IPS DF 4.7 (cell line): Measurements from ENCODE around the gene LIPF.
A peak's percentile ranks its signal among the peaks of the same experiment; 100 is the strongest.
"Not testable (repeated sequence)": the region's sequence is repeated elsewhere in the genome, so short reads cannot be mapped to it uniquely, and the experiment has no call there.

ENCODE experiments used
- DNase-seq: peaks from one replicate; pipeline ENCODE4 v3.0.0-alpha.2; 2013; ENCODE audit warnings: low spot score; ENCODE audit errors: extremely low read depth

LIPF gene

DNA sequence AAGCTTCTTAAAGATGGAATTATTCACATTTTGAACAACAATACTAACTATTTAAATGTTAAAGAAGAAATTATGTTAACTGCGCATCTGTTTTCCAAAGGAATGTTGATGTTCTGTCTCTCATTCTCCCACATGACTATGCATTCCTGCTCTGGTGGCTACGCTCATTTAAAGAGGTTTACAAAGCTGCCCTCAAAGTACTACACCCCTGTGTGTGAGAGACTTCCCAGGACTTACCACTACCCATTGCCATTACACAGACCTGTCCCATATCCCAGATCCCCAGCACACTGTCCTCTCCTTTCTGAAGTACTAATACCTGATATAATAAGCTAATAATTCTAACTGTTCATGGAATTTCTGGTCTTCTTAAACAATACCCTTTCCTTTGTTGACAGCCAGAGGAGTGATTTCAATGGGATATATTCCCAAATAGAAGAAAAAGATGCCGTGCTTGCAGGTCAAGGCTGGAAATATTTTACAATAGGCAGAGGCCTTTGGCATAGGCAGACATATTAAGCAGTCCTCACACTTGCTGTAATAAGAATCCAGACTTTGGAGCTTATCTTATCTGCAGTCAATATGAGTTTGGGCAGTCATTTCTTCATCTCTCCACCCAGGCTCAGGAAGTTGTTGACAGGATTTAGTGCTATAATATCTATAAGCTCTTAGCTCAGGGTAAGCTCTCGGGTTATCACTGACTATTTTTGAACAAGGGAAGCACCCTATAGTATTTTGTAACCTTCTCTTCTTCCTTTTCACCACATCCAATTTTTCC, 12.2 kb downstream of the LIPF start:
- no peak for DNase-seq

DNA sequence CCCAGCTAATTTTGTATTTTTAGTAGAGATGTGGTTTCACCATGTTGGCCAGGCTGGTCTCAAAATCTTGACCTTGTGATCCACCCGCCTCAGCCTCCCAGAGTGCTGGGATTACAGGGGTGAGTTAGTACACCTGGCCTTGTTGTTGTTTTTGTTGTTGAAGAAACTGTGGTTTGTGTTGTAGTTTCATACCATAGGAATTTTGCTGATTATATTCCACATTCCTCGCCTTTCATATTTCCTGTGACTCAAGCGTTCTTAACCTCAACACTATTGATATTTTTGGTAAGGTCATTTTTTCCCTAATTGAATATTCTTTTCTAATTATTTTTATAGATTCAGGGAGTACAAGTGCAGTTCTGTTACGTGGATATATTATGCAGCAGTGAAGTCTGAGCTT, 16.7 kb downstream of the LIPF start:
- DNase-seq, result no peak

DNA sequence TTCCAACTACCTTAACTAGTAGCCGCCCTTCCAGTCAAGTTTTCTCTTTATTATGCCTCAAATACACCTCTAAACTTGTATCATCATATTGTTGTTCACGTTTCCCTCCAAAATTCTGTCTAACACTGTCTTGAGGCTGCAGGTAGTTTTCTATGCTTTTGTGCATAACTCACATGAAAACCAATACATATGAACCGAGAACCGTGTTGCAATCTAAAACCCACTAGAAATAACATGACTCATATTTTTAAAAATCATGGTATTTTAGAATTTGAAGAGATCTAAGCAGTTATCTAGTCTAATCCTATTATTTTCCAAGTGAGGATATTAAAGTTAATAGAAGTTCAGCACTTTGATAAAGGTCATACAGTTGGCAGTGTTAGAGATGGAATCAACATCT, 18.2 kb downstream of the LIPF start:
- no peak for DNase-seq

DNA sequence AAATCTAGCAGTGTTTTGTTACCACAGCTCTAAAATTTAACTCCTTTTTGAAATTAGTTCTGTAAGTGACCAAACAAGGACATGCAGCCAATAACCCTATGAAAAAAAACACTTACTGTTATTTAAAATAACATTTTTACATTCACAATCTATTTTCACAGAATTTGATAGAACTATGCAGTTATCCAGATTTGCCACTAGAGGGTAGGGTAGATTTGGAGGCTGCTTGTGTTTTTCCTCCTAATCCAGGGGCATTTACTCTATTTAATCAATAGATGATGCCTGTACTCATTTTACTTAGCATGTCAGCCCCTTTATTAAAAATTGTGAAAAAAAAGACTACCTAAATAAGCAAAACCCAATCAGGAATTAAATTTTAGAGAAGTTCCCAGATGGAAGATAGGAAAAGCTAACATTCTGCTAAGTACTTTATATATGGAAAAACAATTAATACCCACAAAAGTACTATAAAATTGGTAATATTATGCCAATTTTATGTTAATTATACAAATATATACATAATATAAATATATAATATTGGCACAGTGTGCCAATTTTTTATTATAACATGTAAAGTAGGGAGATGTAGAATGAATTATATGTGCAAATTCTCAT, 23.7 kb downstream of the LIPF start:
- no peak for DNase-seq

DNA sequence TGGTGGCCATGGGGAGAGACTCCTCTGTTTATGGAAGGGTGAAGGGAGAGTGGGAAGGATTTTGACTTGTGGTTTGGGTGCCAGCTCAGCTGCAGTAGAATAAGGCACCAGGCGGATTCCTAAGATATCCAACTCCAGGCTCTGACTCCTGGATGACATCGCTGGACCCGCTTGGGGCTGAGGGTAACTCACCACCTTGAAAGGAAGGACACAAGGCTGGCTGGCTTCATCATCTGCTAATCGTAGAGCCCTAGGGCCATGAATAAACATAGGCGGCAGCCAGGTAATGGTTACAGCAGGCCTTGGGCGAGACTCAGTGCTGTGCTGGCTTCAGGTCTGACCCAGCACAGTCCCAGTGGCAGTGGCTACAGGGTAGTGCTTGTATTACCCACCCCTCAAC, 25.1 kb downstream of the LIPF start:
- no peak for DNase-seq

DNA sequence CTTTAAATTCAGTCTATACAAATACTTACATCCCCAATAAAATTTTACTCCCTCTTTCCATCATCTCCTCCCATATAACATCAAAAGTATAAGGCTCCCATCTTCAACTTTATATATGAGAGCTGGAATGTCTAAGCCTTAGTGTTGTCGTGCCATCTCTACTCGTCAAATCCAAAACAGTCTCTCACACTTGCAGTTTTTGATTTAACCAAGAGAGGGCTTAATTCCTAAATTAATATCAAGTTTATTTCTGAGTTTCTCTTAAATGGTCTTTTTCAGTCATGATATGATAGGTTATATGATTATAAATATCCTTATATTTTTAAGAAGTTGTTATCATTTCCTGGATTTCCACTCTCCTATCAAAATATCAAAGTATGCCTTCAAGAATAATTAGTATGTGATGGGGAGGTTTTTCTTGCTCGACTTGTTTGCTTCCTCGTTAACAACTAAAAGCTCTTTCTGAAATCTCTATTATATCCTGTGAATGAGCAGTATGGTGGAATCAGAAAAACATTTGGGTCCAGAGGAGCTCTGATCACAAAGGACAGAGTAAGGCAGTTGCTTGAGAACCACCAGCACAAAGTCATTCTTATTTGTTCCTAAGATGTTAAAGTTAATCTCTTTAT, 29.3 kb downstream of the LIPF start:
- DNase-seq, result no peak

DNA sequence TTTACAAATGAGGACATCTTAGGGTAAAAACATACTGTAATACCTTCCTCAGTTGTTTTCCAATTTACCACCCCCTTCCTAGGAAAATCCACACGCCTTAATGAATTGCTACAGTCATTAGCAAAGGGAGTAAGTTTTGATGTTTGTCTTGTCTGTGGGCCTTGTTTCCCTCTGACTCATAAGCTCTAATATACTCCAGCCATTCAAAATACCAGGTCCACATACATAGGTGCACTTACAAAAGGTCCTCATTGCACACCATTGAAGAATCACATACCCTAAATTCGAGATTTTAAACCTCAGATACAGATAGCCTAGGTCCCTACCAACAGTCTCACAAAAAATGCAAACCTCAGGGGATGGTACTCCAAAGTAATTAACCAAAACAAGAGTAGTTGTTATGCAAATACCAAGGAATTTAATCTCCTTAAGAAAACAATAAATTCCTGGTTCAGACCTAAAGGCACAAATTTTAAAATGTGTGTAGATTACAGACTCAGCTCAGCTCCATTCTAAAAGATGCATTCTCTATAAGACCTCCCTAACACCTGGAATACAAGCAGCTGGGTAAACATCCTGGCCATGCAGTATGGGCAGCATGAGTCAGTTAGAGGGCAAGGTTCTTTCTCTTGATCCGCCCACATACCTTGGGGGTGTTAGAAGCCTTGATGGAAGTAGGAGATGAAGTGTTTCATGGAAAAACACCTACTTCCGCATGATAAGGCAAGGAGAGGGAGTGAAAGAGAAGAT, 38.8 kb downstream of the LIPF start:
- peak; percentile 82 for DNase-seq

DNA sequence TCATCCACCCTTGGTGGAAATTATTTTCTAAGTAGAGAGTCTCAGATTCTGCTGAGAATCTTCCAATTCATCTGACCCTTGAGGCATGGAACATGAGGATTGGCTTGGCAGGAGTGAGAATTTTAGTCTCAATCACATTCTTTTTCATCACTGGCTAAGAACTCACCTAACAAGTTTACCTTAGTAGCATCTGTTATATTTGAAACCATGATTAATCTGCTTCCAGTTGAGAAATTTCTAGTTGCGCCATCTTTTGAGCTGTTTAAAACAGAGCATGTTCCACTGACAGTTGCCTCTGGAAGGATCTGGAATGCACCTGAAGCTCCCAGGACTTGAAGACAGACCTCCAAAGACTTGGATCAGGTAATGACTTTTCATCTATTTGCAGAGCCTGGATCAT, 41.7 kb downstream of the LIPF start, which contains the start of gene LIPK:
LIPK (plus strand) TSS at position 292 of the 400 bp plus-strand sequence. CDS start 18,295 bp downstream, outside the sequence.
- no peak for DNase-seq

DNA sequence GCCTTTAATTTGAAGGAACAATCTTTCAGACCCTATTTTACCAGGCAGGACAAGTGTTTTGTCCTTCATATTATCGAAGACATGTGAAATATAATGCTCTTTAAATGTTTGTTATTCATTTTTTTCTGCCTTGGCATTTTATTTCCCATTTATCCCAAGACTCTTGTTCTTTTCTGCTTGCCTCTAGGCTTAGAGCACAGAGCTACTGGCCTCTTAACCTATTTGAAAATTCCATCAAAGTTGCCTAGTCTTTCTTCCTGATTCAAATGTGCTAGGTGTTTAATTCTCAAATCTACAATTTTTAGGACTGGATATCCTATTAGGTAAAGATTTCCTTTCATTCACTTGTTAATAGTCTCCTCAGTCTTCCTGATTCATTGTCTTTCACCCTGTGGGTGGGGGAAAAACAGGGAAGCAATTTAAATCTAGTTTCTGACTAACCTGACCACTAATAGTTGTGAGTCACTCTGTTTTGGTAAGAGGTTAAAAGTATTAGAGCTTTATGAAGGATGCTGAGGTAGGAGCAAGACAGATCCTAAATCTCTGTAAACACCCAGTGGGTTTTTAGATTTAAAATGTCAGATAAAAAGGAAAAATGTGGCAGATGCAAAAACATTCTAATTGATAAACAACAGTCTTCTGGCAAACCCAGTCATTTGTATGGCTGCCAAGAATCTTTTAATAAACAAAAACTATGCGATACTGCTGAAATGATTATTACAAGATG, 43.4 kb downstream of the LIPF start:
- DNase-seq, result no peak

DNA sequence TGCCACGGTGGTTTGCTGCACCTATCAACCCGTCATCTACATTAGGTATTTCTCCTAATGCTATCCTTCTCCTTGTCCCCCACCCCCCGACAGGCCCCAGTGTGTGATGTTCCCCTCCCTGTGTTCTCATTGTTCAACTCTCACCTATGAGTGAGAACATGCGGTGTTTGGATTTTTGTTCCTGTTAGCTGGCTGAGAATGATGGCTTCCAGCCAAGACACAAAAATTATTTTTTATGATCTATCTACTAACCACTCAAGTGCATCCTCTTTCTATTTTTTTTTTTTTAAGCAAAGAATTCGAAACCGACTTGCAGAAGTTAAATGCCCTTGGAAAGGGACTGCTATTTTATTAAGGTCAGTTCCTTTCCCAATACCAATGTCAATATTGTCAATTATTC, 45.1 kb downstream of the LIPF start:
- DNase-seq, result not testable (repeated sequence)

DNA sequence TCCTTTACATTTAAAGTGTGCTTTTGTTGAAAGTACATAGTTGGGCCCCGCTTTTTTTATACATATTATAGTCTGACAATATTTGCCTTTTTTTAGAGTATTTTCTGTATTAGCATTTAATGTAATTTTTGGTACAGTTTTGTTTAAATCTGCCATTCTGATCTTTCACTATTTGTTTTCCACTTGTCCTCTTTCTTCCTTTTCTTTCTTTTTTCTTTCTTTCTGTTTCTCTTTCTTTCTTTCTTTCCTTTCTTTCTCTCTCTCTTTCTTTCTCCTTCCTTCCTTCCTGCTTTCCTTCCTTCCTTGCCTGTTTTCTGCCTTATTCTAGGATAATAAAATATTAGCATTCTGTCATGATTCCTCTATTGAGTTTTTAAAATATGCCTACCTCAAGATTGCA, 51.3 kb downstream of the LIPF start:
- no peak for DNase-seq

DNA sequence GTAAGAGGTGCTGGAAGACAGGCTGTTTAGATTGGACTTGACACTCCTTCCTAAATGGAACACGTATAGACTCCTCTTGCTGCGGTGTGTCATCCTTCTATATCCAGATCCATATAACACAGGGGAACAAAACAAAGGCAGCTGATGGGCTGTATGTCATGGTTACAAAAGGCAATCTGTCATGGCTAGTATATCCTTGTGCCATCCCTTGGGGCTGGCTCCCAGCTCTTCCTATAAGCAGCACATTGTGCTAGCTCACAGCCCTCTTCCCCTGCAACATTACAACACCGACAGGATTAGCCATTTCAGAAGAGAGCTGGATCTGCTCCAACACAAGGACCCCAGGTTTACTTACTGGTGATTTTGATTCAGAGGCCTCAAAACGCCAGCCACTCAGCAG, 57.1 kb downstream of the LIPF start:
- DNase-seq, result no peak

DNA sequence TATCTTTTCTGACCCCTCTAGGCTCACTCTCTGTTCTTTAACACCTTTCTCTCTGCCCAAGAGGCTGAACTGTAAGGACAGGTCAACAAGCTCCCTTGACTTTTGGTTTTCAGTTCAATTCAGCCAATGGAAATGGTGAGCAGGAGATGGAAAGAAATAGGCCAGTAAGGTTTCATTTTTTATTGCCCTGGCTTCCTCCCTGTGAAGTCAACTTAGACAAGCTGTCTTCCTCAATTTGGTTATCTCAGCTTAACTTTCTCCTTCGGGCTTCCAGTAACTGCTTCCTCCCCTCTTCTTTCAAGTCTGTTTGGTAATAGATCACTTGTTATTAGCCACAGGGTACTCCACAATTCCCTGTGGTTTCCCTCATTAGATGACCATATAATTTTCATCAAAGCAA, 61.6 kb downstream of the LIPF start:
- DNase-seq, result no peak

DNA sequence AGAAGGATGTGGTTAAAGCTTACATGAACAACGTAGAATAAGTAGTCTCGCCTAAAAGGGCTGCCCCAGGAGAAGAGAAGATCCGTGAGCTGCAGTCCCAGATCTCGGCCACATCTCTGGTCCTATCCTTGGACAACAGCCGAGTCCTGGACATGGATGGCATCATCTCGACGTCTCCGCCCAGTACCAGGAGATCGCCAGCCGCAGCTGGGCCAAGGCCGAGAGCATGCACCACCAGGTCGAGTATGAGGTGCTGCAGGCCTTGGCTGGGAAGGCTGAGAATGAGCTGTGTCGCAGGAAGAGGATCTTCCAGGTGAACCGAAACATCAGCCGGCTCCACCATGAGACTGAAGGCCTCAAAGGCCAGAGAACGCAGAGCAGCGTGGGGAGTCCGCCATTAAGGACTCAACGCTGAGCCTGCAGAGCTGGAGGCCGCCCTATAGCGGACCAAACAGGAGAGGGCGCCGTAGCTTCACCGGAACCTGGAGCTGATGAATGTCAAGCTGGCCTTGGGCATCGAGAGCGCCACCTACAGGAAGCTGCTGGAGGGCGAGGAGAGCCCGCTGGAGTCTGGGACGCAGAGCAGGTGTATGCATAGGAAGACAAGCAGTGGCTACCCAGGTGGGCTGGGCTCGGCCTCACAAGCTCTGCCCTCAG, 64.0 kb downstream of the LIPF start:
- peak; percentile 86 for DNase-seq
